ENCODE data around the gene WASF2.
"Not testable (repeated sequence)": the region's sequence is repeated elsewhere in the genome, so short reads cannot be mapped to it uniquely, and the experiment has no call there.

WASF2 gene

GRCh38 chr1:27521336-27521831, 31.4 kb upstream of the WASF2 start:
- DNase-seq = peak; percentile 74

GRCh38 chr1:27520651-27521050, 30.7 kb upstream of the WASF2 start:
- no peak for DNase-seq

GRCh38 chr1:27519331-27520258, 29.6 kb upstream of the WASF2 start:
- DNase-seq = no peak

GRCh38 chr1:27518808-27519207, 28.8 kb upstream of the WASF2 start:
- DNase-seq = no peak

- no peak for DNase-seq
Measured at GRCh38 chr1:27517907-27518718, 28.1 kb upstream of the WASF2 start.

GRCh38 chr1:27517301-27517700, 27.3 kb upstream of the WASF2 start:
- no peak for DNase-seq

GRCh38 chr1:27515626-27516025, 25.7 kb upstream of the WASF2 start:
- DNase-seq = no peak

- DNase-seq = no peak
Measured at GRCh38 chr1:27513958-27514357, 24.0 kb upstream of the WASF2 start.

GRCh38 chr1:27513528-27513927, 23.6 kb upstream of the WASF2 start:
- DNase-seq = no peak

- DNase-seq = no peak
Measured at GRCh38 chr1:27509127-27510080, 19.4 kb upstream of the WASF2 start.

- no peak for DNase-seq
Measured at GRCh38 chr1:27507960-27508665, 18.1 kb upstream of the WASF2 start.

- no peak for DNase-seq
Measured at GRCh38 chr1:27506703-27507102, 16.7 kb upstream of the WASF2 start.

GRCh38 chr1:27505420-27505680, 15.4 kb upstream of the WASF2 start:
- DNase-seq = no peak

GRCh38 chr1:27504588-27505419, 14.8 kb upstream of the WASF2 start:
- DNase-seq = no peak

GRCh38 chr1:27503844-27504587, 14.0 kb upstream of the WASF2 start:
- no peak for DNase-seq

GRCh38 chr1:27503033-27503432, 13.1 kb upstream of the WASF2 start:
- DNase-seq = no peak

GRCh38 chr1:27501159-27501558, 11.2 kb upstream of the WASF2 start:
- DNase-seq = not testable (repeated sequence)

GRCh38 chr1:27499142-27499541, 9.2 kb upstream of the WASF2 start:
- no peak for DNase-seq

- DNase-seq = no peak
Measured at GRCh38 chr1:27496604-27497155, 6.7 kb upstream of the WASF2 start.

- DNase-seq = no peak
Measured at GRCh38 chr1:27492796-27493195, 2.8 kb upstream of the WASF2 start.
